Activated CD4-positive, alpha-beta T cell treated with anti-CD3 and anti-CD28 coated beads, Interleukin-2, amount 50 U/mL, for 4 hours (primary cell): ENCODE data around the gene ZNRF4.

Experiments used
- DNase-seq, 2 experiments: peaks; one replicate each; pipeline ENCODE4 v3.0.0-alpha.2; 2020

The ZNRF4 gene

DNA sequence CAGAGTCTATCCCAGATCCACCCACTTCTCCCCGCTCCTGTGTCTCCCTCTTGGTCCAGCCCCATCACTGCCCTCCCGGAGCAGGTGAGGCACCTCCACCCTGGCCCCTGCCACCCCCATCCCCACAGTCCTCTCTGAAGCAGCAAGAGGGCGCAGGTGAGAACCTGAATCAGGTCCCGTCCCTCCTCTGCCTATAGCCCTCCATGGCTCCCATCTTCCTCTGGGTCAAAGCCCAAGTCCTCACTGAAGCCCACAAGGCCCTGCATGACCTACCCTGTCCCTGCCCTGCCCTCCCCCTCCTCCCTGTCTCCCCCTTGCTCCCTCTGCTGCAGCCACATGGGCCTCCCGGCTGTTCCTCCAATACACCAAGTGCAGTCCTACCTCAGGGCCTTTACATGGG, 10.8 kb upstream of the ZNRF4 start:
- no peak for DNase-seq

DNA sequence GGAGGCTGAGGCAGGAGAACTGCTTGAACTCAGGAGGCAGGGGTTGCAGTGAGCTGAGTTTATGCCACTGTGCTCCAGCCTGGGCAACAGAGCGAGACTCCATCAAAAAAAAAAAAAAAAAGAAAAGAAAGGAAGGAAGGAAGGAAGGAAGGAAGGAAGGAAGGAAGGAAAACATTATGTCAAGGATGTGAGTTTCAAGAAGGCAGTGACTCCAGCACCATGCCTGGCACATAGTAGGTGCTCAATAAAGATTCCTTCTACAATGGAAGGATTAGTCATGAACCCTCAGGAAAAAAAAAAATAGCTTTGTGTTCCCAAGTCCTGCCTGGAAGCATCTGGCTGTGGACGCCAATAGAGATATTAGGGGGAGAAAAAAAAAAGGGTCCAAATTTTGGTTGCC, 10.1 kb upstream of the ZNRF4 start:
- DNase-seq, result no peak

DNA sequence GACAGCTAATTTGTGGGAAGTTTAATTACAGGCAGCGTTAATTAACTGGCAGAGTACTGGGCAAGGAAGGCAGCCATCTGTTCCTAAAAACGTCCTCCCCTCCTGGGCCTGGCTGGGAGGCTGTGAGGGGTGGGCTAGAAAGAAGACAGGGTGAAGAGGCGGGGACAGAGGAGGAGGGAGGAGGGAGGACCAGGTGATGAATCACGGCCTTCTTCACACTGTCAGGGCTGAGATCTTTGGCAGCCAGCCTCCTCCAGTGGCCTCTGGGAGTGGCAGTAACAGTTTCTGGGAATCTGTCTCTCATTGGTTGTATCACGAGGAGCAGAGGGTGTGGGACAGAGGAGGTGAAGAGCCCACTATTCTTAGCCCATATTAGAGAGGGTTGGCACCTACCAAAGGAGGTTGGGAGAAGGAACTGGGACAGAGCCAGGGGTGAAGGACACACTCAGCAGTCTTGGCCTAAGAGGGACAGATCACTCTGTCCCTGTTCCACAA, 9.6 kb upstream of the ZNRF4 start:
- no peak for DNase-seq

DNA sequence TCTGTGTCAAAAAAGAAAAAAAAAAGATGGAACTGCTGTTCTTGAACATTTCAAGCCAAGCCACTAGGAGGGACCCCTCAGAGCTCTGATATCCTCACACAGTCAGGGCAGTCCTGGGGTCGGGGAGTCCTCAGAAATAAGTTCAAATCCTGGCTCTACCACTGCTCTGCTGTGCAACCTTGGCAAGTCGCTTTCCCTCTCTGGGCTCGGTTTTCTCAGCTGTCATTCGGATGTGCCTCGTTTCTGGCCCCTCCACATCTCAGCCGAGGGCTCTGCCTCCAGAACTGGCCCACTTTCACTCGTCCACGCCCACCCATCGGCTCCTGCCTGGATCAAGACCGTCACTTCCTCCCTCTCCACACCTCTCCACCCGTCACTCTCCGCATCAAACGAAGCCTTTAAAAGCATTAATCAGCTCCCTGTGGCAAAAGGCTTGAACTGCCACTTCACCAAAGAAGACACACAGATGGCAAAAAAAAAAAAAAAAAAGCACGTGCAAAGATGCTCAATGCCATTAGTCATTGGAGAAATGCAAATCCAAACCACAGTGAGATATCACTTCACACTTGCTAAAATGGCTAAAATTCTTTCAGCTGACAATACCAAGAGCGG, 7.4 kb upstream of the ZNRF4 start:
- DNase-seq, result no peak

DNA sequence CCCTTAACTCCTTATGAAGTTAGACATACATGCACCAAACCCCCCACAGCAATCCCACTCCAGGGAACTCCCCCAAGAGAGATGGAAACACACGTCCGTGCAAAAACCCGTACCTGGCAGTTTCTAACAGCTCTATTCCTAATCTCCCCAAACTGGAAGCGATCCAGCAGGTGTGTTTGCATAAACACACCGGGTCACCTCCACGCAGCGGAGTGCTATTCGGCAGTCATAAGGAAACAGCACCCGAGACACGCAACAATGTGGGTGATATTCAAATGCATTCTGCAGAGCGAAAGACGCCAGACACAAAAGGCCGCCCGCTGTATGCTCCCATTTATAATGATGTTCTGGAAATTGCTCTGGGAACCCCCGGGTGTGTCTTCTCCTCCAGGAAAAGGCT, 6.8 kb upstream of the ZNRF4 start:
- DNase-seq, result no peak

DNA sequence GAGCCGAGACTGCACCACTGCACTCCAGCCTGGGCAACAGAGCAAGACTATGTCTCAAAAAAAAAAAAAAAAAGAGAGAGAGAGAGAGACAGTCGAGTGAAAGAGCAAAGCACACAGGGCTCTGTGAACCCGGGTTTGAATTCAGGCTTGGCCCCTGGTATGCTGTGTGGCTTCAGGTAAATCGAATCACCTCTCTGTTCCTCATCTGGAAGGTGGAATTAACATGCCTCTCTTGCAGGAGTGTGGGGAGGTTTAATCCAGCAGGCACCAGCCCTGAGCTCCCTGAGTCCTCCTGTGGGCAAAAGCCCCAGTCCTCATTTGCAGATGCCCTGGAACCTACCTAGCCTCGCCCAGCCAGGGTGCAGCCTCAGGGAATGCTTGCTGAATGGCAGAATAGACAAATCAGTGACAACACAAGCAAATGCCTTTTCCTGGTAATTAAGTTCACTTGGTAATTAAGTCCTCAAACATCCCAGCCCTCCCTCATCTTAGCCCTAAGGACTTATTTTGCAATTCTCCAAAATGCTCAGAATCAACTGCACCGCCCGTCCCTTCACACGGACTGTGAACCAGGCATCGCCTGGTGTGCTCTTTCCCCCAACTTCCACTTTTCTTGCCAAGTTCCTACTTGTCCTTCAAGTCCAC, 4.6 kb upstream of the ZNRF4 start:
- DNase-seq, result no peak

DNA sequence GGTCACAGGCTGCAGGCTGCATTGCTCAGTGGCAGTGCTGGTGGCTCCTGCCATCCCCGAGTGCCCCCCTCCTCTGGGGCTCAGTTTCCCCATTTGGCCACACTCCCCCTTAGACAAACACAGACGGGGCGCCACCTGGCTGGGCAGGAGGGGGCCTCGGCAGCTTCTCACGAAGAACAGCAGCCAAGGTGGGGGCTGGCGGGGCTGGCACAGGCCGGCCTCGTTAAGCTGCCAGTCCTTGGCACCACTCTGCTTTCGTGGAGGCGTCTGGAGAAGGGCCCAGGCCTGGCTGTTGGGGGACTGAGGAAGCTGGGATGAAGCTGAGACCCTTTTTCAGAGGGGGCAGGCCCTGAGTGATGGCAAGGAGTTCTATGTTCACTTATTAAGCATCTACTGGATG, 3.7 kb upstream of the ZNRF4 start:
- no peak for DNase-seq

DNA sequence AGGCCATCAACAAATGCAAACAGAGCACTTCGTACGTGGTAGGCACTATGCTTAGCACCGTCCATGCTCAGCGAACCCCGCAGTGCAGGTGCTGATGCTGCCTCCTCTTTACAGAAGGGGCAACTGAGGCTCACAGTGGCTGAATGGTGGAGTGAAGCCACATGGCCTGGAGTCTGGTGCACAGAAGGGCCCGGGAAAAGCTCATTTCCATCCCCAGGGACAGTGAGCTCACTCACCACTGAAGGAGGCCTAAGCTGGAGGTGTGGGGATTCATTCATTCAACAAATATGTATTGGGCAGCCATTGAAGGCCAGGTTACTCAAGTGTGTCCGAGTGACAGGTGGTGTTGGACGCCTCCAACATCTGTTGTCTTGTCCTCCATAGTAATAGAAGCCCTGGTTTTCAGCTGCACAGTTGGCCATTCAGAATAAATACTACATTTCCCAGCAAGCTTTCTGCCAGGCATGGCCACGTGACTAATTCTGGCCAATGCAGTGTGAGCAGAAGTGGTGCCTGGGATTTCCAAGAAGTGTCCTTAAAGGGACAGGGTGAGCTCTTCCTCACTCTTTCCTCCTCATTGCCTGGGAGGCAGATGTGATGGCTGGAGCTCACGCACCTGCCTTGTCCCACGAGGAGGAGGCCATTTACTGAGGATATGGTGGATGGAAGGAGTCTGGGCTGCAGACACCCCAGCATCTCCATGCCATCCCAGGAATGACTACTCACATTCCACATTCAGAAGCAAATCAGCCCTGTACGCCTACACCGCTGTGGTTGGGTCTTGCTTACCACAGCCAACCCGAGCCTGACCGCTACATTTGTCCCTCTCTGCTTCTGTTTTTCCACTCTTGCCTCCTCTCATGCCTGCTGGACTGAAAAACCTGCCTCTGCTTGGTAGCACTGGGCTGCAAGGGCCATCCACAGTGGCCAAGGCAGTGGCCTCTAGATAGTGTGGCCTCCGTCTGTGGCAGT, 2.3 kb upstream of the ZNRF4 start:
- DNase-seq, result no peak

DNA sequence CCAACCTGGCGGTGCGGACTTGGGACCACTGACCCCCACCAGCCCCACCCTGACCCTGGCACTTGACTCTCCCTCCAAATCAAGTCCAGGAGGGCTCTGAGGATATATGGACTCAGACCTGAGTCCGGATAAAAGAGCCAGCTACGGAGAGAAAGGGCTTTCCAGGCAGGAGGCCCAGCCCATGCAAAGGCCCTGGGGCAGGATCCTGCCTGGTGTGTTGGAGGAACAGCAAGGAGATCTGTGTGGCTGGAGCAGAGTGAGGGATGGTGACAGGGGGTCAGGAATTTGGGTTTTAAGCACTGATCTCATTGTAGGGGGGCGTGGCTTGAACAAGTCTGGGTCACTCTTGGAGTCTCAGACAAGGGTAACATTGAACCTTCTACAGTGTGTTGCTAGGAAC, 474 bp upstream of the ZNRF4 start:
- DNase-seq, result no peak

DNA sequence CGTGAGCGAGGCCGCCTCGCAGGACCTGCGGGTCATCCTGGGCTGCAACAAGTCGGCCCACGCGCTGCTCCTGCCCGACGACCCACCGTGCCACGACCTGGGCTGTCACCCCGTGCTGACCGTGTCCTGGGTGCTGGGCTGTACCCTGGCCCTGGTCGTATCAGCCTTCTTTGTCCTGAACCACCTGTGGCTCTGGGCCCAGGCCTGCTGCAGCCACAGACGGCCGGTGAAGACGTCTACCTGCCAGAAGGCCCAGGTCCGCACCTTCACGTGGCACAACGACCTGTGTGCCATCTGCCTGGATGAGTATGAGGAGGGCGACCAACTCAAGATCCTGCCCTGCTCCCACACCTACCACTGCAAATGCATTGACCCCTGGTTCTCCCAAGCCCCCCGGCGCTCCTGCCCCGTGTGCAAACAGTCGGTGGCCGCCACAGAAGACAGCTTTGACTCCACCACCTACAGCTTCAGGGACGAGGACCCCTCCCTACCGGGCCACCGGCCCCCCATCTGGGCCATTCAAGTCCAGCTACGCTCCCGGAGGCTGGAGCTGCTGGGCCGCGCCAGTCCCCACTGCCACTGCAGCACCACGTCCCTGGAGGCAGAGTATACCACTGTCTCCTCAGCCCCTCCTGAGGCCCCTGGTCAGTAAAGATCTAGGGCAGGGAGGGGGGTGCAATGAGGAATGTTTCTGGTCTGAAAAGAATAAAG, 1.1 kb downstream of the ZNRF4 start:
- DNase-seq, result no peak

DNA sequence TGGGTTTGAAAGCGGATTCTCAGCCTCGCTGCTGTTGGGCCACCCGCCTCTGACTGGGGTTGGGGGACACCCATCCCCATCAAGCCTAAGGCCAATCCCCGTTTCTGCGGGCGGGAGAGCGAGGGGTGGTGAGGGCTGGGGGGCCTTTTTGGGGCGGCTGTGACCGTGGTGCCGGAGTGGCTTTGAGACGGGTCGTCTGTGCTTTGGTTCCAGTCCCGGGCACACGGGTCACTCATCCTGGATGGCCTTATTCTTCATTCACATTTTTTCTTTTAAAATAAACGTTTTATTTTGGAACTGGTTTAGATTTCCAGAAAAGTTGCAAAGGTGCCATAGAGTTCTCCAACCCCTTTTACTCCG, 1.6 kb downstream of the ZNRF4 start:
- no peak for DNase-seq

DNA sequence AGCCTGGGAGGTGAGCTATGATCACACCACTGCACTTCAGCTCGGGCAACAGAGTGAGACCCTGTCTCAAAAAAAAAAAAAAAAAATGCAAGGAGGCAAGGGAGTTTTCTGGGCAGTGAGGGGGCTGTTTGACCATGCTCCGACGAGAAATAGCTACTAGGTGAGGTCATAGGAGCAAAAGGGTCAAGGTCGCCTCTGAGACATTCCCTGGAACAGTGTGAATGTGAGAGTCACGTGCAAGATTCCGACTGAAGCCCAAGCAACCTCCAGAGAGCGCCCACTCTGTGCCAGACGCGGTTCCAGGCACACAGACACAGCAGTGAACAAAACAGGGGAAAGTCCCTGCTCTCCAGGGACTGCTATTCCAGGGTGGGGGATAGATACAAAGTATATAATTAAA, 2.5 kb downstream of the ZNRF4 start:
- no peak for DNase-seq

DNA sequence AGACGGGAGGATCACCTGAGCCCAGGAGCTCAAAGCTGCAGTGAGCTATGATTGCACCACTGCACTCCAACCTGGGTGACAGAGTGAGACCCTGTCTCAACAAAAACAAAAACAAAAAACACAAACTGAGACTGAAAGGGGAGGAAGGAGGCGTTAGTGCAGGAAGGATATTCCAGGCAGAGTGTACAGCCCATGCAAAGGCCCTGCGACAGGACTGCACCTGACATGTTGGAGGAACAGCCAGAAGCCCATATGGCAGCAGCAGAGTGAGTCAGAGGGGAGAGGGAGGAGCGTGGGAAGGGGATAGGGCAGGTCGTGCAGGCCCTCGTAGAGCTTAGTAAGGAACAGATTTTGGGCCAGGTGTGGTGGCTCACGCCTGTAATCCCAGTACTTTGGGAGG, 3.2 kb downstream of the ZNRF4 start:
- DNase-seq, result no peak

DNA sequence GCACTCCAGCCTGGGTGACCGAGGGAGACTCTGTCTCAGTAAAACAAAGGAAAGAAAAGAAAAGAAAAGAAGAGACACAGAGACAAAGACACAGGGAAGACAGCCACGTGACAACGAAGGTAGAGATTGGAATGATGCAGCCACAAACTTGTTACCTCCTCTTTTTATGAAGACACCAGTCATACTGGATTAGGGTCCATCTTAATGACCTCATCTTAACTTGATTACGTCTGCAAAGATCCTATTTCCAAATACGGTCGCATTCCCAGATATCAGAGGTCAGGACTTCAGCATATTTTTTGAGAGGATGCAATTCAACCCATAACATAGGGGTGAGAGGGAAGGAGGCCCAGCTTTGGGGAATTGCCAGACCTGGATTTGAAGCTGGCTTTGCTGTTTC, 4.1 kb downstream of the ZNRF4 start:
- no peak for DNase-seq

DNA sequence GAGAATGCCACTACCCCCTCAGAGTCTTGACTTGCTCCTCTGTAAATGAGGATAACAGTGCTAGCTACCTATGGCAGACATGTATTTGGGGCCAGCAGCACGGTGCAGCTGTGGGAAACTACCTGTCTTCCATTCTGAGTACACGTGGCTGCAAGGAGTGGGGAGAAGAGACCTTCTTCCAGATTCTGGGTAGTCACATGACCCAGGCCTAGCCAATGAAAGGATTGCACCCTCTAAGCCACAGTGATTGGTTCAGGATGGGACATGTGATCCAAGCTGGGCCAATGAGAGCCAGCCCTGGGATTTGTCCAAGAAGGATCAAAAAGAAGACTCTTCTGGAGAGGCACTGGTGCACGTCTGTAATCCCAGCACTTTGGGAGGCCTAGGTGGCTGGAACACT, 5.5 kb downstream of the ZNRF4 start:
- DNase-seq, result no peak

DNA sequence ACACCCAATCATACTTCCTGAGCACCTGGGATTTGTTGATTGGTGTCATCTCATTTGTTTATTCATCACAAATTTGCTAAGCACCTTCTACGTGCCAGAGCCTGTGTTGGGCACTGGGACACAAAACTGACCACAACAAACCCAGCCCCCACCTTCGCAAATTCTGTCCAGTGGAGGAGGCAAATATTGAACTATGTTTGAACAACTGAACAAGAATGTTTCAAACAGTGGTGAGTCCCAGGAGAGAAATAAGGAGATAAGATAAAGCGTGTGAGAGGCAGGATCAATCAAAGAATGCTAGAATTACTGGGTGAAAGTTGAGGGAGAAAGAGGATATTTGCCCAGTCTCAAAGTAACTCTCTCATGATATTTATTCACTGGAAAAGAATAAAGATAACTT, 8.7 kb downstream of the ZNRF4 start:
- DNase-seq, result no peak

DNA sequence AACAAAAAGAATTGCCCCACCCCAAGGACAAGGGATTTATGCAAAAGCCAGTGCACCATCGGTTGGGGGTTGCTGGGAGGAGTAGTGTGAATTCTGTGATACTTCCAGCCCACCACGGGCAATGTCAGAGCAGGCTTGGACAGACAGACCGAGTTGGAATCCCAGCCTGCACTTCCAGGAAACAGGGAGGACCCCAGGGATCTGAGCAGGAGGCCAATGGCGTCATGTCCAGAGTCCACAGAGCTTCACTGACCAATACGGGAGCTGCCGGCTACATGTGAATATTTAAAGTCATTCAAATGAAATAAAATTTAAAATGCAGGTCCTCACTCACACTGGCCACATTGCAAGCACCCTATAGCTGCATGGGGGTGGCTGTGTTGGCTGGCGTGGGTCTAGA, 10.9 kb downstream of the ZNRF4 start:
- no peak for DNase-seq

DNA sequence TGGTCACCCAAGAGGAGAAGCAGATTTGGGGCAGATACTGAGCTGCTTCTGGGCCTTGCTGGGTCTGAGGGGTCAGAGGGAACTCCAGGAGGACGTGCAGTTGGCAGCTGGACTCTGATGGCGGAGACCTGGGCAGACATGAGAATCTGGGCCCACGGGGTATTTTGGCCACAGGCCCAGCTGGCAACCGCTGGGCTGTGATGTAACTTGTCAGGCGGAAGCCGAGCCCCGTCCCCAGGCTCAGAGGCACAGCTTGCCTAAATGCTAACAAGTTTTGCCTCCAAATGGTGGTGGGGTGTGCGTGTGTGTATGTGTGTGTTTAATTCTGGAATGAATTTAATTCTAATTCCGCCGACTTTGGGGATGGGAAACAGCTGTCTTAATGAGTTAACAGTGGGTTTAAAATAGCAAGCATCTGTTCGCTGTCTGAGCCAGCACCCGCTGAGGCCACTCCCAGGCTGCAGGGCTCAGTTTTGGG, 11.6 kb downstream of the ZNRF4 start:
- DNase-seq, result no peak

DNA sequence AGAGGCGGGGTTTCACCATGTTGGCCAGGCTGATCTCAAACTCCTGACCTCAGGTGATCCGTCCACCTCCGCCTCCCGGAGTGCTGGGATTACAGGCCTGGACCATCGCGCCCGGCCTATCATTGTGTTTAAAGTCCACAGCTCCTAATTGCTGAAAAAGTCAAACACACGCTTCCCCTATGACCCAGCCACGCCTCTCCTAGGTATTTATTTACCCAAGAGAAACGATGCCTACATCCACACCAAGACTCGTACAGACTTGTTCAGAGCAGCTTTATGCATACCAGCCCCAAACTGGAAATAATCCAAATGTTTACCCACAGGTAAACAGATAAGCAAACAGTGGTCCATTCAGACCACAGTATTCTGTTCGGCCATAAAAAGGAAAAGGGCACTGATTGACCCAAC, 15.1 kb downstream of the ZNRF4 start:
- DNase-seq, result no peak

DNA sequence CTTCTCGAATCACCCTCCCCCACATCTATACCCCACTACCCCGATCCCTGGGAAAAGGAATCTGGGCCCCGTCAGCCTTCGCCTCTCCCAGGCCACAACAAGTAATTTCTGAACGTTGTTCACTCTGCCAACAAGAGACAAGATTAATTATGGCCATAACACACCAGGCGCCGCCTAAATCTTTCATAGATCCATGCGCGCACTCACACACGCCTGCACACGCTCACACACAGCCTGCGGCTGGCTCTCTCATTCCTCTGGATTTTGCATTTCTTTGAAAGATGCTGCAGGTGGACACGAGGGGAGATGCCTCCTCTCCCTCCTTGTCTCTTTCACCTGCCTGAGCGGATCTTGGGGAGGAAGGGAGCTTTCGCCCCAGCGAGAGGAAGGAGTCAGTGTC, 17.1 kb downstream of the ZNRF4 start:
- no peak for DNase-seq

DNA sequence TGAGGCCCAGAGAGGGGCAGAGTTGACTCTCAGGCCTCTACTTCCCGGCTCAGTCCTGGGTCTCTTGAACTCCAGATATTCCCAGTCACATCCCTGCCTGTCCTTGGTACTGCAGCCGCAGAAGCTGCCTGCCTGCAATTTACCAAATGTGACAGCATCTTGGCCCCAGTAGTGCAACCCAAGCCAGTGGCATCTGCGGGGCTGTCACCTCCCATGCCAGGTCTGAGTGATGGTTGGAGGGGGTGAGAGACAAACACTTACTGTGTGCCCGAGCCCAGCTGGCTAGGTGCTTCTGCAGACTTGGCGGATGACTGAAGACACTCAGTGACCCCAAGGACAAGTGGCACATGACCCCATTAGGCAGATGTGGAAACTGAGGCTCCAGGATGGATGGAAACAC, 18.4 kb downstream of the ZNRF4 start:
- no peak for DNase-seq

DNA sequence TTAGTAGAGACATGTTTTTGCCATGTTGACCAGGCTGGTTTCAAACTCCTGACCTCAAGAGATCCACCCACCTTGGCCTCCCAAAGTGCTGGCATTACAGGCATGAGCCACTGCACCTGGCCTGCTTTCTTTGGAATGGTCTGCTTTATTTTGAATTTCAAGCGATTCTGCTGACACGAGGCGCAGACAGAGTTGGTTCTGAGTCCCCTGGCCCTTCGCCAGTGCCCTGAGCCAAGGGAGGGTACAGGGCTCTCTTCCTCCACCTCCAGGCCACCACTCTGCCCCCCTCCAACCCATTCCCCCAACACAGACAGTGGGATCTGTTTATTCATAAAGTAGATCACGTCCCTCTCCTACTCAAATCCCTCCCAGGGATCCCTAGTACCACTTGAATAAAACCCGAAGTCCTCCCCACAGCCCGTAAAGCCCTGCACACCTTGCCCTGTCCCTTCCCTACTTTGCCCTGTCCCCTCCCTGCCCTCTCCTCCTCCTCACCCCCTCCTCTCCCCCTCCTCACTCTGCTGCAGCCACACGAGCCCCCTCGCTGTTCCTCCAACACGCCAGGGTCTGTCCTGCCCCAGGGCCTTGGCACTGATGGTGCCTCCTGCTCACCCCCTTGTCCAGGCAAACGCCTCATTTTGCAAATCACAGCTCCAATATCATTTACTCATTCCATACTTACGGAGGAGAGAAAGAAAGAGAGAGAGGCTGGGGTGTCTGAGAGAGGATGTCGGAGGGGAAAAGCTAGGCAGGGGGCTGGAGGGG, 22.4 kb downstream of the ZNRF4 start:
- DNase-seq, result no peak
